Rectal smooth muscle tissue (tissue), 1 donor: Measurements from ENCODE around the gene NHLRC2.

Experiments
- H3K27ac ChIP-seq: one replicate; pipeline ENCODE4 v1.7.0; 2013; ENCODE audit warnings: low read depth, low read length, inconsistent platforms
- H3K27me3 ChIP-seq: one replicate; pipeline ENCODE4 v1.7.0; 2013; ENCODE audit warnings: low read length; ENCODE audit not compliant: control insufficient read depth, insufficient read depth
- H3K36me3 ChIP-seq: one replicate; pipeline ENCODE4 v1.7.0; 2013; ENCODE audit warnings: low read length; ENCODE audit not compliant: control insufficient read depth, insufficient read depth
- H3K4me1 ChIP-seq: one replicate; pipeline ENCODE4 v1.7.0; 2013; ENCODE audit warnings: low read length; ENCODE audit not compliant: control insufficient read depth, insufficient read depth
- H3K4me3 ChIP-seq: one replicate; pipeline ENCODE4 v1.7.0; 2013; ENCODE audit warnings: low read length
- H3K9ac ChIP-seq: one replicate; pipeline ENCODE4 v1.7.0; 2013; ENCODE audit warnings: low read length

The NHLRC2 gene

DNA sequence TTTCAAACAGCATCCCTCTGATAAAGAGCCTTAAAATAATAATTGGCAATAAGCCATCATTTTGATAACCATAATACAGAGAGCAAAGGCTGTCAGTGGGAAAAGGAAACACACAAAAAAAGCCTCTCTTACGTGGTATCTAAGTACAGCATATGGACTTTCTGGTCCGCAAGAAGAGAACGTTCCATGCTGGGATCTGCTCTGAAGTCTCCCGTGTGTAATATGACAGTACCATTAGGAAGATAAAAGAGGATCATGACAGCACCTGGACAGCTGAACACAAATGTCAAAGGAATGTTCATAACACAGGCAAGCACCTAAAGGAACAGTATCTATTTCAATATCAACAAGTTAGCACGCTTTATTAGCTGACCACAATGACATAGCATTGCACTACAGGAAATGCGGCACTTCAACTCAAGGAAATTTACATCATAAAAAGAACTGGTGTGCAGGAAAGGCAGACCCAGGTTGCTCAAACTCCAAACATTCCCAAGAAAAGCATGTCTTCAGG is 10.4 kb upstream of the NHLRC2 start:
- Histone ChIP-seq H3K4me1 (no peaks in the 10 kb centered on the region), H3K9ac (no peak overlapping the region), H3K27ac (no peak overlapping the region), H3K27me3 (no peaks in the 10 kb centered on the region), H3K36me3 (peaks cover 5% of the 10 kb centered on the region), H3K4me3 (no peak overlapping the region)

DNA sequence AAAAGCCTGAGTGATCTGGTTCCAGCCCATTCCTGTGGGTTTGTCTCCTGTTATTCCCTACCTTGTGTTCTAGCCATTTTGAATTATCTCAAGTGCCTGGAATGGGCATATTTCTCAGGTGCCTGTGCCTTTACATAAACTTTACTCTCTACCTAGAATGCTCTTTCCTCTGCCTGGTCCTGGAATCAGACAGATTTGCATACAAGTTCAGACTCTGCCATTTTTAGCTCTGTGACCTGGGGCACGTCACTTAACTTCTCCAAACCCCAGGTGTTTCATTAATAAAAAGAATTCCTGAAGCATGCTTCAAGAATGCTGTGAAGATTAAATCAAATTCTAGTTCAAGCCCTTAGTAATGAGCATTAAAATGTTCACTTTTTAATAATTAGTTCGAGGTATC is 8.4 kb upstream of the NHLRC2 start:
- no peaks in the 10 kb centered on the region for H3K27me3 ChIP-seq
- H3K4me3 ChIP-seq: no peak overlapping the region
- no peak overlapping the region for H3K27ac ChIP-seq
- H3K4me1 ChIP-seq: no peaks in the 10 kb centered on the region
- H3K9ac ChIP-seq: no peak overlapping the region
- peaks cover 5% of the 10 kb centered on the region for H3K36me3 ChIP-seq

DNA sequence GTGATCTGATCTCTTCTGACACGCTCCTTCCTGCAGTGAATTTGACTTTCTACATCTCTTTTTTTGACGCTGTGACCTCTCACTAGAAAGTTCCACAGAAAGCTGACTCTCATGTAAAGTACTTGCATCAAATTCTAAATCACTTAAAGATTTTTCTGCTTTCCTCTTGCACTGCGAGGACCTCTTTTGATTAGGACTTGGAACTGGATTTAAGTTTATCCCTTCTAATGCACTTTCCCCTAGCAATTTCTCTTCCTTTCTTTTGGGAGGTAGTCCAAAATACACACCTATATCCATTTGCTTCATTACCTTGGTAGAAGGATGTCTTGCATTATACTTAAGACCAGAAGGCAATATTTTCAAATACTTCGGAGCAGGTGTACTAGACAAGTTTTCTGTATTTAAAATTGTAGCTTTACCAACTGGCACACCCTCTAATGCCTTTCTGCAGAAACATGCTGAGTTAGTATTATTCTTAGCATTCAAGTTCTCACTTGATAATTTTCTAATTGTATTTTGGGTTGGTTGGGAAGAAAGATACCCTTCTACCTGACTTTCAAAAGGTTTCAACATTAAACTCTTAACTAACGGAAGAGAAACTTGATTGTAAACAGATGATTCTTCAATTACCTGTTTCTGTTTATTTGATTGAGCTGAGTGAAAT is 5.2 kb upstream of the NHLRC2 start:
- Histone ChIP-seq H3K36me3 (peaks cover 5% of the 10 kb centered on the region), H3K9ac (no peak overlapping the region), H3K27ac (no peak overlapping the region), H3K27me3 (no peaks in the 10 kb centered on the region), H3K4me1 (peaks cover 3% of the 10 kb centered on the region), H3K4me3 (no peak overlapping the region)

DNA sequence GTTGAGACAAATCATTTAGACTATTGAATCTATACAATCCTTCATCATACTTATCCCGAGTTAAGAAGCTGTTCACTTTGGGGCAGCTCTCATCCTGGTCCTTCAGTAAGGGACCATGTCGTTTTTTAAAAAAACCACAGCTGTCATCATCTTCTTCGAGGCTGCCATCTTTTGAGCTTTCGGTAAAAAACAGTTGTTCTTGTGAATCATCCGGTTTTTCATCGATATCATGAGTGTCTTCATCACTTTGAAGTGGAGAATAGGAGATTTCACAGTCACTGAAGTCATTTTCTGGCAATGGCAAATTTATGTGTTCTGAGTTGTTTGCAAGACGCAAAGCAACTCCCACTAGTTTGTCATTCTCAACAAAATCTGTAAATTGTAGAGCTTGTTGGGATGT is 4.5 kb upstream of the NHLRC2 start:
- Histone ChIP-seq H3K36me3 (peaks cover 5% of the 10 kb centered on the region), H3K9ac (no peak overlapping the region), H3K27me3 (no peaks in the 10 kb centered on the region), H3K4me1 (peaks cover 3% of the 10 kb centered on the region), H3K27ac (no peak overlapping the region), H3K4me3 (no peak overlapping the region)

DNA sequence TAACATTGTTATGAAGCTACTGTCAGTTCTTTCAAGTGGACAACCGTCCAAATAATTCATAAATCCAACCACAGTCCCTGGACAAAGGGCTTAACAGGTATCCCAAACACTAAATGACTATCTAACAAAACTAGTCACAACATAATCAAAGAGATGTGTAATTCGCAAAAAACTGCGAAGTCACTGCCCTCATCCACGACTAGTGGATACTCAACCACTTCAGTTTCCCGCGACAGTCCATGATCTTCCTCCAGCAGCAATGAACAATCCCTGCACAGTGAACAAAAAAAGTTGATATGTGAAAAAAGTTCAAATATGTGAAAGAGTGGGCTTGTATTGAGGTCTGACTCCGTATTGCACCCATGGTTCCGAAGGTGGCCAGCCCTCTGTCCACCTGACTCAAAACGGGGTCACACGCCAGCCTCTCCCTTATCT is 866 bp upstream of the NHLRC2 start:
- Histone ChIP-seq H3K4me1 (peaks cover 6% of the 10 kb centered on the region), H3K4me3 (peak overlapping the region; percentile 81), H3K36me3 (no peaks in the 10 kb centered on the region), H3K27ac (peak overlapping the region; percentile 92), H3K9ac (peak overlapping the region; percentile 66), H3K27me3 (no peaks in the 10 kb centered on the region)

DNA sequence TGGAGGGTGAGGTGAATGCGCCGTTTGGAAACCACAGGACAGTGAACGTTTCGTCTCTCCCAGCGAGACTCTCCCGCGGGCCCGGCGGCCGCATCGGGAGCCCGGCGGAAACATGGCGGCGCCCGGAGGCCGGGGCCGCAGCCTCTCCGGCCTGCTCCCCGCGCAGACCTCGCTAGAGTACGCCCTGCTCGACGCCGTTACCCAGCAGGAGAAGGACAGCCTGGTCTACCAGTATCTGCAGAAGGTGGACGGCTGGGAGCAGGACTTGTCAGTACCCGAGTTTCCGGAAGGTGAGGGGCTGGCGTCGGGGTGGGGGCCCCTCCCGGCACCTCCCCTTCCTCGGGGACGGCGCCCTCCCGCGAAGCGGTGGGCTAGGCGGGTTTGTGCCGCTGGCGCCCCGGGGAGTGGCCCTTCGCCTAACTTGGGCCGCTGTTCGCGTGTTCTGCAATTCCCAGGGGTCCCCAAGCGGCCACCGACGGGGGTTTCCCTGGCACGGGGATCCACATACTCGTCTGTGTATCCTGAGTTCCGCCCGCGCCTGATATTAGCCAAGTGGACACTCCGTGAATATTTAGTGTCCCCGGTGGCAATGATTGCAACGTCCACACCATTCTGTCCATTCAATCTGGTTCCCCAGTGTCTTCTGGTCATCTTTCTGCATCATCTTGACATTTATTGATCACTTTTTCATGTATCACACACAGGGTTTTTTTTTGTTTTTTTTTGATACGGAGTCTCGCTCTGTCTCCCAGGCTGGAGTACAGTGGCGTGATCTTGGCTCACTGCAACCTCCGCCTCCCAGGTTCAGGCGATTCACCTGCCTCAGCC is 514 bp downstream of the NHLRC2 start:
- H3K4me1 ChIP-seq: peaks cover 6% of the 10 kb centered on the region
- H3K27me3 ChIP-seq: no peaks in the 10 kb centered on the region
- peak overlapping the region; percentile 81 for H3K4me3 ChIP-seq

DNA sequence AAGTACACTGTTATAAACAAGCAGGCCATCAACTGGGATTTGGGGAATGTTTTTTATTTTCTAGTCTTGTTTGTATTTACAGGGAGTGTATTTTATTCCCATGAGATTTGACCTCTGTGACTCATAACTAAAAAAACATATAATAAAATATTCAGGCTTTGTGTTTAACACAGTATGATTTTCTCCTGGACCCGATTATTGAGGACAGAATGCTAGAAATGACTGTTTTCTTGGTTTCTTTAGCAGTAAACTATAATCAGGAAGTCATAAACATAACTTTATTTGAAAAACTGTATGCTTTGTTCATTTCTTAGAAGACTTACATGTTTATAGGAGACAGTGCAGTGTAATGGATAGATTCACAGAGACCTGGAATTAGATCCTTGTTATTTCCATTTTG is 2.1 kb downstream of the NHLRC2 start:
- Histone ChIP-seq H3K4me1 (peaks cover 6% of the 10 kb centered on the region), H3K9ac (no peak overlapping the region), H3K27me3 (no peaks in the 10 kb centered on the region), H3K36me3 (peaks cover 3% of the 10 kb centered on the region), H3K27ac (no peak overlapping the region), H3K4me3 (no peak overlapping the region)

More for the DNA sequence above, 514 bp downstream of the NHLRC2 start:
- Histone ChIP-seq H3K9ac (peak overlapping the region; percentile 66), H3K36me3 (peaks cover 3% of the 10 kb centered on the region), H3K27ac (peak overlapping the region; percentile 92)

DNA sequence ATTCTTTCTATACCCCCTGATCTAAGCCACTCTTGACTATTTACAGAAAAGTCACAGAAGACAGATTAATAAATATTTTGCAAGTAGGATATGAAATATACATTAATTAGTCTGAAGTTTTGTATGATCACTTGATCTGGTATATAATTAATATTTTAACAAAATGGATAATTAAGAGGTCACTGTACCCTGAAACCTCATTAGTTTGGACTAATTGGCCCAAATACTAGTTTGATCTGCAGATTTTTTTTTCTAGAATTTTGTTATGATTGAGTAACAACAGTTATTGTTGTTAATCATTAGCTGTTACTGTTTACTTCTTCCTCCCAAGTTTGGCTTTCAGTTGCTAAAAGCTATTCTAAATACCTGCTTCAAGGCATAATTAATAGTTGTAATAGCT is 2.7 kb downstream of the NHLRC2 start:
- H3K4me1 ChIP-seq: peaks cover 6% of the 10 kb centered on the region
- no peak overlapping the region for H3K4me3 ChIP-seq
- no peak overlapping the region for H3K9ac ChIP-seq
- H3K27me3 ChIP-seq: no peaks in the 10 kb centered on the region
- peaks cover 3% of the 10 kb centered on the region for H3K36me3 ChIP-seq
- no peak overlapping the region for H3K27ac ChIP-seq

DNA sequence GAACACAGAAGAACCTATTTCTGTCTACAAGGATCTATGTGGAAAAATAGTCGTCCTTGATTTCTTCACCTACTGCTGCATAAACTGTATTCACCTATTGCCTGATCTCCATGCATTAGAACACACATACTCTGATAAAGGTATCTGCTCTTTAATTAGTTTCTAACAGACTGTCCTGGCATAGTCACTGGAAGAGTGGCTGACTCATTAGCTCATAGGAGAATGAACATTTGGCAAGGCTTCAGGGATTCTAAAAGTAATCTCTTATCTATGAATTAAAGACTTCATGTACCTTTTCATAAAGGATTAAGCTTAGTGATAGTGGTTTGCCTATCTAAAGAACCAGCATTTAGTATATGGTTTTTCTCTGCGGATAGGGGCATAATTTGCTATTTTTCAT is 4.1 kb downstream of the NHLRC2 start:
- no peak overlapping the region for H3K4me3 ChIP-seq
- no peaks in the 10 kb centered on the region for H3K27me3 ChIP-seq
- H3K36me3 ChIP-seq: peaks cover 3% of the 10 kb centered on the region
- H3K27ac ChIP-seq: no peak overlapping the region
- H3K9ac ChIP-seq: no peak overlapping the region
- H3K4me1 ChIP-seq: peaks cover 4% of the 10 kb centered on the region

DNA sequence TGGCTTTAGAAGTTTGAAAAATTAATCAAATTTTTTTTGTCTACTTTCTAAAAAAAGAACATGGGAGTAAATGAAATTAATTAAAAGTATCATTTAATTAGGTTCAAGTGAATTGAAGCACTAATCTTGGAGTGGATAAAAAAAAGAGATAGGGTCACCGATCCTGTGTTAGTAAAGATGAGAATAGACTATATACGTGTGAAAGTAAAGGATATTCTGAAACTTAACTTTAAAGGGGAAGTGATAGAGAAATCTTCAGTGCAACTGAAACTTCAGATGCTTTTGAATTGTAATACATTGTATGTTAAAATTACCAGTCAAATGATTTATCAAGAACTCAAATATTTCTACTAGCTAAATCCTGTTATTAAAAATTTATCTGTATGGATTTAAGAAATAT is 4.8 kb downstream of the NHLRC2 start:
- no peak overlapping the region for H3K27ac ChIP-seq
- no peak overlapping the region for H3K4me3 ChIP-seq

DNA sequence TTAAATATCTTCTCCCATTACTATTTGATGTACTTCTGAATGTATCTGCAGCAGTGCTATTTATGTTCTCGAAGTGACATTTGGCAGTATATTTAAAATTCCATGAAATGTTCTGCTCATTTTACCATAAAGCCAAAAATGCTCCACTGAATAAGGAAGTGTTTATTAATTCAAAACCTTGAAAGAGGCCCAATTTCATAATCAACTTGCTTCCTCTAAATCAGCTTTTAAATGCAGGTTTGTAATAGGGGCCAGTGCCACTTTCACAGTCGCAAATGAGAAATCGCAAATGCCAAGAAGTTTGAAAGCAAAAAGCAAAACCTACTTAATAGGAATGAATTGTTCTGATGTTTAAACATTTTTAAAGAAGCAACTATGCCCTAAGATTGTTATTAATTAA is 11.4 kb downstream of the NHLRC2 start:
- Histone ChIP-seq H3K27ac (no peak overlapping the region), H3K36me3 (no peaks in the 10 kb centered on the region), H3K4me1 (peaks cover 2% of the 10 kb centered on the region), H3K9ac (no peak overlapping the region), H3K27me3 (no peaks in the 10 kb centered on the region), H3K4me3 (no peak overlapping the region)

More for the DNA sequence above, 4.8 kb downstream of the NHLRC2 start:
- H3K9ac ChIP-seq: no peak overlapping the region
- no peaks in the 10 kb centered on the region for H3K27me3 ChIP-seq
- H3K36me3 ChIP-seq: peaks cover 3% of the 10 kb centered on the region
- peaks cover 3% of the 10 kb centered on the region for H3K4me1 ChIP-seq

DNA sequence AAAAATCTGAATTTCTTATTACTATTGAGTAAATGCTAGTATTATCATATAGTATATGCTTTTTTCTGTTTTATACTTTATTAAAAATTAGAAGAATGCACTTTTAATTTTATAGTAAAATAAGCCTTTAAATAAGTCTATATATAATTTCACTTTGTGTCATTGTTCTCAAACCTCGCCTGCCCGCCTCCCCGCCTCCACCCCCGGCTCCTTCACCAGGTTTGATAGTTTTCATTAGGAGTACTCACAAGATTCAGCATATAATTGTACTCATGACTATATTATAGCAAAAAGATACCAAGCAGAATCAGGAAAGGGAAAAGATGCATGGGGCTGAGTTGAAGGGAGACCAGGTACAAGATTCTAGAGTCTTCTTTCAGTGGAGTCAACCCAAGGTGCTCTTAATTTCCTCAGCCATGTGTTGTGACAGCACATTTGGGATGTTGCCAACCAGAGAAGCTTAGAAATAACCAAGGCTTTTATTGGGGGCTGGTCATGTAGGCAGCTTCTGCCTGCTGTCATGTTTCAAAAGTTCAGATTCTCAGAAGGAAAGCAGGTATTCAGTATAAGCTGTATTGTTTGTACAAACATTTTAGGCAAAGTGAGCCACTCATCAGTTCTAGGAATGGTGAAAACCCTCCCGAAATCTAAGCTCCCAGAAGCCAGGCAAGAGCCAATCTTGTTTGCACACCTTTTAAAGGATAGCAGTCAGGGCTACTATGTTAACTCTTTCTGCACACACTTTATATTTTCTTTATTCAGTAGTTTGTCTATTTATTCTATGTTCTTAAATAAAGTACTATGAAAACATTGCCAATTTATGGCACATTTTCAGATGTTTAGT is 12.3 kb downstream of the NHLRC2 start:
- Histone ChIP-seq H3K27me3 (no peaks in the 10 kb centered on the region), H3K36me3 (no peaks in the 10 kb centered on the region), H3K9ac (no peak overlapping the region), H3K27ac (no peak overlapping the region), H3K4me1 (peaks cover 2% of the 10 kb centered on the region), H3K4me3 (no peak overlapping the region)
